H1 (cell line): ENCODE data around the gene DCAF16. TPM values are rescaled to one million over a fixed set of nuclear protein-coding genes. Genes with fewer than 3 reads are reported as not detected.

Experiments
- BACH1 ChIP-seq: IDR thresholded peaks from 2 replicates; pipeline ENCODE4 v1.6.1; 2012; ENCODE audit warnings: low read length, improper control_type of control experiment
- RFX5 ChIP-seq: IDR thresholded peaks from 2 replicates; pipeline ENCODE4 v1.6.1; 2011; ENCODE audit warnings: low read depth, low read length, improper control_type of control experiment, borderline replicate concordance
- SAP30 ChIP-seq: fragments of 300-600 bp; sonication (generic); IDR thresholded peaks from 2 replicates; pipeline ENCODE4 v1.7.1; 2012; ENCODE audit warnings: low read length, moderate library complexity, mild to moderate bottlenecking, inconsistent platforms; ENCODE audit not compliant: insufficient read depth, insufficient replicate concordance
- polyA plus RNA-seq, 7 experiments: library from polyadenylated mRNA; depleted of rRNA in 3 of 7; stranded (reverse) in 5 of 7; unstranded in 2 of 7; fragments of >200 nt in 5 of 7; fragments of 200-250 nt in 2 of 7; gene quantifications; 1 replicate in 5 of 7; 2 replicates in 1 of 7; 4 replicates in 1 of 7; pipeline versions ENCODE4 v1.2.1 to v1.2.3, GENCODE V29; 2011 to 2013; ENCODE audit warnings: missing spikeins in 2 of 7, mixed read lengths in 2 of 7
- total RNA-seq: library from RNA; stranded (reverse); fragmentation: NEBNext Ultra II Directional; extraction: Animal tissue kit (Norgen Biotek cat#: 25700); gene quantifications from 2 replicates; pipeline ENCODE4 v1.2.1, GENCODE V29; 2021
- TF ChIP-seq, protein P1 (sequence below): fragments of 300-600 bp; sonication (generic); IDR thresholded peaks from 2 replicates; pipeline ENCODE4 v1.7.1; 2012; ENCODE audit warnings: low read length, moderate library complexity, mild to moderate bottlenecking, inconsistent platforms; ENCODE audit not compliant: insufficient replicate concordance

Gene DCAF16
- total and polyA plus RNA-seq, 2 of the 8 experiments (the other 6 are each of a cell fraction or from before 2014, with no cell fraction given): 26.5 to 55.7 TPM

DNA sequence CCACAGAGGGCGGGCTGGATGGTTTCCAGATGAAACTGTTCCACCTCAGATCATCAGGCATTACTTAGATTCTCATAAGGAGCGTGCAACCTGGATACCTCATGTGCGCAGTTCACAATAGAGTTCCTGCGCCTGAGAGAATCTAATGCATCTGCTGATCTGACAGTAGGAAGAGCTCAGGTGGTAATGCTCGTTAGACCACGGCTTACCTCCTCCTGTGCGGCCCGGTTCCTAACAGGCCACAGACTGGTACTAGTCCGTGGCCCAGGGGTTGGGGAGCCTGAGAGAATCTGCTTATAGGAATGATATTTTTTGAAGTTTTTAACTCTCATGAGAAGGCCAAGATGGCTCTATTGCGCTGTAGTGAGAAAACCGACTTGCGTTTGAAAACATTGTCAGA is 5.6 kb upstream of the DCAF16 start (continued):
- TF ChIP-seq, protein P1, sequence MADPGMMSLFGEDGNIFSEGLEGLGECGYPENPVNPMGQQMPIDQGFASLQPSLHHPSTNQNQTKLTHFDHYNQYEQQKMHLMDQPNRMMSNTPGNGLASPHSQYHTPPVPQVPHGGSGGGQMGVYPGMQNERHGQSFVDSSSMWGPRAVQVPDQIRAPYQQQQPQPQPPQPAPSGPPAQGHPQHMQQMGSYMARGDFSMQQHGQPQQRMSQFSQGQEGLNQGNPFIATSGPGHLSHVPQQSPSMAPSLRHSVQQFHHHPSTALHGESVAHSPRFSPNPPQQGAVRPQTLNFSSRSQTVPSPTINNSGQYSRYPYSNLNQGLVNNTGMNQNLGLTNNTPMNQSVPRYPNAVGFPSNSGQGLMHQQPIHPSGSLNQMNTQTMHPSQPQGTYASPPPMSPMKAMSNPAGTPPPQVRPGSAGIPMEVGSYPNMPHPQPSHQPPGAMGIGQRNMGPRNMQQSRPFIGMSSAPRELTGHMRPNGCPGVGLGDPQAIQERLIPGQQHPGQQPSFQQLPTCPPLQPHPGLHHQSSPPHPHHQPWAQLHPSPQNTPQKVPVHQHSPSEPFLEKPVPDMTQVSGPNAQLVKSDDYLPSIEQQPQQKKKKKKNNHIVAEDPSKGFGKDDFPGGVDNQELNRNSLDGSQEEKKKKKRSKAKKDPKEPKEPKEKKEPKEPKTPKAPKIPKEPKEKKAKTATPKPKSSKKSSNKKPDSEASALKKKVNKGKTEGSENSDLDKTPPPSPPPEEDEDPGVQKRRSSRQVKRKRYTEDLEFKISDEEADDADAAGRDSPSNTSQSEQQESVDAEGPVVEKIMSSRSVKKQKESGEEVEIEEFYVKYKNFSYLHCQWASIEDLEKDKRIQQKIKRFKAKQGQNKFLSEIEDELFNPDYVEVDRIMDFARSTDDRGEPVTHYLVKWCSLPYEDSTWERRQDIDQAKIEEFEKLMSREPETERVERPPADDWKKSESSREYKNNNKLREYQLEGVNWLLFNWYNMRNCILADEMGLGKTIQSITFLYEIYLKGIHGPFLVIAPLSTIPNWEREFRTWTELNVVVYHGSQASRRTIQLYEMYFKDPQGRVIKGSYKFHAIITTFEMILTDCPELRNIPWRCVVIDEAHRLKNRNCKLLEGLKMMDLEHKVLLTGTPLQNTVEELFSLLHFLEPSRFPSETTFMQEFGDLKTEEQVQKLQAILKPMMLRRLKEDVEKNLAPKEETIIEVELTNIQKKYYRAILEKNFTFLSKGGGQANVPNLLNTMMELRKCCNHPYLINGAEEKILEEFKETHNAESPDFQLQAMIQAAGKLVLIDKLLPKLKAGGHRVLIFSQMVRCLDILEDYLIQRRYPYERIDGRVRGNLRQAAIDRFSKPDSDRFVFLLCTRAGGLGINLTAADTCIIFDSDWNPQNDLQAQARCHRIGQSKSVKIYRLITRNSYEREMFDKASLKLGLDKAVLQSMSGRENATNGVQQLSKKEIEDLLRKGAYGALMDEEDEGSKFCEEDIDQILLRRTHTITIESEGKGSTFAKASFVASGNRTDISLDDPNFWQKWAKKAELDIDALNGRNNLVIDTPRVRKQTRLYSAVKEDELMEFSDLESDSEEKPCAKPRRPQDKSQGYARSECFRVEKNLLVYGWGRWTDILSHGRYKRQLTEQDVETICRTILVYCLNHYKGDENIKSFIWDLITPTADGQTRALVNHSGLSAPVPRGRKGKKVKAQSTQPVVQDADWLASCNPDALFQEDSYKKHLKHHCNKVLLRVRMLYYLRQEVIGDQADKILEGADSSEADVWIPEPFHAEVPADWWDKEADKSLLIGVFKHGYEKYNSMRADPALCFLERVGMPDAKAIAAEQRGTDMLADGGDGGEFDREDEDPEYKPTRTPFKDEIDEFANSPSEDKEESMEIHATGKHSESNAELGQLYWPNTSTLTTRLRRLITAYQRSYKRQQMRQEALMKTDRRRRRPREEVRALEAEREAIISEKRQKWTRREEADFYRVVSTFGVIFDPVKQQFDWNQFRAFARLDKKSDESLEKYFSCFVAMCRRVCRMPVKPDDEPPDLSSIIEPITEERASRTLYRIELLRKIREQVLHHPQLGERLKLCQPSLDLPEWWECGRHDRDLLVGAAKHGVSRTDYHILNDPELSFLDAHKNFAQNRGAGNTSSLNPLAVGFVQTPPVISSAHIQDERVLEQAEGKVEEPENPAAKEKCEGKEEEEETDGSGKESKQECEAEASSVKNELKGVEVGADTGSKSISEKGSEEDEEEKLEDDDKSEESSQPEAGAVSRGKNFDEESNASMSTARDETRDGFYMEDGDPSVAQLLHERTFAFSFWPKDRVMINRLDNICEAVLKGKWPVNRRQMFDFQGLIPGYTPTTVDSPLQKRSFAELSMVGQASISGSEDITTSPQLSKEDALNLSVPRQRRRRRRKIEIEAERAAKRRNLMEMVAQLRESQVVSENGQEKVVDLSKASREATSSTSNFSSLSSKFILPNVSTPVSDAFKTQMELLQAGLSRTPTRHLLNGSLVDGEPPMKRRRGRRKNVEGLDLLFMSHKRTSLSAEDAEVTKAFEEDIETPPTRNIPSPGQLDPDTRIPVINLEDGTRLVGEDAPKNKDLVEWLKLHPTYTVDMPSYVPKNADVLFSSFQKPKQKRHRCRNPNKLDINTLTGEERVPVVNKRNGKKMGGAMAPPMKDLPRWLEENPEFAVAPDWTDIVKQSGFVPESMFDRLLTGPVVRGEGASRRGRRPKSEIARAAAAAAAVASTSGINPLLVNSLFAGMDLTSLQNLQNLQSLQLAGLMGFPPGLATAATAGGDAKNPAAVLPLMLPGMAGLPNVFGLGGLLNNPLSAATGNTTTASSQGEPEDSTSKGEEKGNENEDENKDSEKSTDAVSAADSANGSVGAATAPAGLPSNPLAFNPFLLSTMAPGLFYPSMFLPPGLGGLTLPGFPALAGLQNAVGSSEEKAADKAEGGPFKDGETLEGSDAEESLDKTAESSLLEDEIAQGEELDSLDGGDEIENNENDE: no peak
- TF ChIP-seq RFX5: no peak
- TF ChIP-seq SAP30: no peak
- no peak for TF ChIP-seq BACH1
